ENCODE measurements around the gene PDZD2.

The PDZD2 gene

GRCh38 chr5:31833710-31834109 lies 194.8 kb downstream of the PDZD2 start:
- no peak overlapping the region for H3K4me3 ChIP-seq
- TF ChIP-seq CTCF (IDR thresholded peaks at IDR 0.05), result no peak

GRCh38 chr5:31844622-31845345 lies 205.9 kb downstream of the PDZD2 start:
- H3K27ac ChIP-seq, result no peak overlapping the region
- H3K4me1 ChIP-seq, result no peaks in the 10 kb centered on the region
- no peak for TF ChIP-seq CTCF (IDR thresholded peaks at IDR 0.05)

More at GRCh38 chr5:31833710-31834109, 194.8 kb downstream of the PDZD2 start:
- Histone ChIP-seq H3K27ac (no peak overlapping the region), H3K9me3 (peaks cover 0 to 4% (median 3%) of the 10 kb centered on the region in 3 donors), H3K36me3 (no peaks in the 10 kb centered on the region), H3K4me1 (no peaks in the 10 kb centered on the region), H3K27me3 (no peaks in the 10 kb centered on the region)
- DNase-seq, result no peak
- intact Hi-C loops (cut with DNase I; ENCODE audit: low total_unique reads), result no loop called here

GRCh38 chr5:31845361-31845760 lies 206.4 kb downstream of the PDZD2 start:
- no peaks in the 10 kb centered on the region for H3K4me1 ChIP-seq

More at GRCh38 chr5:31844622-31845345, 205.9 kb downstream of the PDZD2 start:
- no peak overlapping the region for H3K4me3 ChIP-seq
- H3K9me3 ChIP-seq, result no peaks in the 10 kb centered on the region
- no peaks in the 10 kb centered on the region for H3K27me3 ChIP-seq
- no peak for DNase-seq
- no peaks in the 10 kb centered on the region for H3K36me3 ChIP-seq
- intact Hi-C loops (cut with DNase I; ENCODE audit: low total_unique reads), result no loop called here

GRCh38 chr5:31846934-31847333 lies 208.0 kb downstream of the PDZD2 start:
- H3K27ac ChIP-seq, result no peak overlapping the region
- no peaks in the 10 kb centered on the region for H3K27me3 ChIP-seq
- H3K4me3 ChIP-seq, result no peak overlapping the region
- H3K36me3 ChIP-seq, result no peaks in the 10 kb centered on the region
- intact Hi-C loops (cut with DNase I; ENCODE audit: low total_unique reads), result no loop called here
- no peak for DNase-seq
- no peak for TF ChIP-seq CTCF (IDR thresholded peaks at IDR 0.05)
- no peaks in the 10 kb centered on the region for H3K4me1 ChIP-seq
- H3K9me3 ChIP-seq, result no peaks in the 10 kb centered on the region

More at GRCh38 chr5:31845361-31845760, 206.4 kb downstream of the PDZD2 start:
- Histone ChIP-seq H3K4me3 (no peak overlapping the region), H3K36me3 (no peaks in the 10 kb centered on the region), H3K9me3 (no peaks in the 10 kb centered on the region), H3K27me3 (no peaks in the 10 kb centered on the region), H3K27ac (no peak overlapping the region)
- no peak for TF ChIP-seq CTCF (IDR thresholded peaks at IDR 0.05)
- intact Hi-C loops (cut with DNase I; ENCODE audit: low total_unique reads), result no loop called here
- DNase-seq, result no peak

- Histone ChIP-seq H3K27me3 (no peaks in the 10 kb centered on the region), H3K4me1 (no peaks in the 10 kb centered on the region), H3K36me3 (no peaks in the 10 kb centered on the region), H3K27ac (no peak overlapping the region), H3K4me3 (no peak overlapping the region), H3K9me3 (no peaks in the 10 kb centered on the region)
- intact Hi-C loops (cut with DNase I; ENCODE audit: low total_unique reads), result no loop called here
- no peak for DNase-seq
- no peak for TF ChIP-seq CTCF (IDR thresholded peaks at IDR 0.05)
Measured at GRCh38 chr5:31847354-31847753, 208.4 kb downstream of the PDZD2 start.

Data from tibial artery (tissue), 4 donors.